HG03575 (cell line): Measurements from ENCODE around the gene DCAF8L1.
"Not testable (repeated sequence)": the region's sequence is repeated elsewhere in the genome, so short reads cannot be mapped to it uniquely, and the experiment has no call there.

Source experiments
- ATAC-seq: cut with Tn5 transposase; IDR thresholded peaks from one replicate; pipeline ENCODE4 v1.9.1; 2021; ENCODE audit not compliant: unreplicated experiment, insufficient number of reproducible peaks, low FRiP score; ENCODE audit errors: extremely low read depth

Gene DCAF8L1

DNA sequence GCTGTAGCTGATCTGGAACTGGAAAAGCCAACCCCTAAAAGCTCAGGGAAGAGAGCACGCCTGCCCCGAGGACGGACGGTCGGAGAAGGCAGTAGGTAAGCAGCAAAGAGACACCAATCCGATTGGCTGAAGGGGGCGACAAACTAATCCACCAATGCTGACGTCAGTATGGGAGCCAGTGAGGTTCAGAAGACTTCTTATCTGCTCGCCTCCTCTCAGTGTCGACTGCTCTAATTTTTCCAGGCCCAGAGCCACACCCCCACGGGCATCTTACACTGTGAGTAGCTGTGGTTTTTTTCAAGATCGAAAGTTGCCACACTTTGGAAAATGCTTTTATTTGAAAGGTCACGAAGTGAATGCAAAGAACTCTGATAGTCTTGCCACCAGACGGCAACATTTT, at the start of gene DCAF8L1:
Gene DCAF8L1 (minus strand): TSS at position 101 of the 400 bp plus-strand sequence. CDS start 115 bp downstream, outside the sequence.
- no peak for ATAC-seq

DNA sequence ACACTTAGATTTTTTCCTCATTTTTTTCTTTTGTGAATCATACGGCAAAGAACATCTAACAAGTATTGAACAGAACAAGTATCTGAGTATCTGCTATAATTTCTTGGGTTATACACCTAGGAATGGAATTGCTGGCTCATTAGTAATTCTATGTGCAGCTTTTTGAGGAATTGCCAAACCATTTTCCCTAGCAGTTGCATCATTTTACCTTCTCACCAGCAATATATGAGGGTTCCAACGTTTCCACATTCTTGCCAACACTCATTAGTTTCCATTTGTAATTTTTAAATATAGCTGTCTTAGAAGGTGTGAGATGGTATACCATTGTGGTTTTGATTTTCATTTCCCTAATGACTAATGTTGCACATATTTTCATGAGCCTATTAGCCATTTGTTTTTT, 41.1 kb upstream of the DCAF8L1 start:
- no peak for ATAC-seq

DNA sequence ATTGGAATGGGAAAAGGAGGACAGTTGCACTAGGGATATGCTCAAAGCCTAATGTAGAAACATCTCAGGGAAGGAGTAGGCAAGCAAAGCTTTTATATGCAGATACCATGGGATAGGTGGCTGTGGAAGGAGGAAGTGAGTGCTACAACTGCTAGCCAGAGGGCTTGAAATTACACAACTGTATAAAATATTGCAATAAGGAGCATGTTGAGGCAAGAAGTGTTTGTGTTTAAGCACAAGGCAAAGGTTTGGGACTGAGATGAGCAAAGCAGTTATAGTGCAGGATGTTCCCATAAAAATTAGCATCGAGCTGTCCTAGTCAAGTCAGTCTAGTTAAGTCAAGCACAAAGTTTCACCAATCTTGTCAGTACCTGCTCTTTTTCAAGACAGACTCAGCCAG, 35.6 kb upstream of the DCAF8L1 start:
- ATAC-seq: no peak

DNA sequence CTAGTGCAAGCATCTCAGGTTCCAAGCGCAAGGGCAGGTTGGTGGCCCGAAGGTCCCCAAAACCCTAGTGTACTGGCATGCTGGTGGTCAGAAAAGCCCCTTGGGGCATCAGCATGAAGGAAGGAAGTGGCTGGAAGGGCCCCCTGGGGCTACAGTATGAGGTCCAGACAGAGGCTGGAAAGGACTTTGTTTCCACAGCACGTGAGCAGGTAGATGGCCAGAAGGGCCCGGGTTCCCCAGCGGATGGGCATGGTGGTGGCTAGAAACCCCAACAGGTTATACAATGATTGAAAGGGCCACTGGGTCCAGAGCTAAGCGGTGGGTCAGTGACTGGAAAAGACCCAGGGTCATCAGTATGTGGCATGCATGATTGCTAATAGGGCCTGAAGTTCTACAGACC, 34.7 kb upstream of the DCAF8L1 start:
- no peak for ATAC-seq

DNA sequence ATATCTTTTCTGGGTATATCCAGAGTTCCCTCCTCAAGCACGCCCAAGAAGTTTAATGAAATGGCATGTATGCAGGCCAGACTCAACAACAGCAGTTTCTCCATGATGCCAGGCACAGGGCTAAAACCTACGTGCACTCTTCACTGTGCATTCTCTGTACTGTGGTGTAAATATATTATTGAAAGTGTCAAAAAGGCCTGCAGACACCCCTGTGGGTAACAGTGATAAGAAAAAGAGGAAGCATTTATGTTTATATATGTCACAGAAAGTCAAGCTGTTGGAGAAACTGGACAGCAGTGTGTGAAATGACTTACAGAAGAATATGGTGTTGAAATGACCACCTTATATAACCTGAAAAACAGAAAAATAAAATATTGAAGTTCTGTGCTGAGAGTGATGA, 29.6 kb upstream of the DCAF8L1 start:
- no peak for ATAC-seq

DNA sequence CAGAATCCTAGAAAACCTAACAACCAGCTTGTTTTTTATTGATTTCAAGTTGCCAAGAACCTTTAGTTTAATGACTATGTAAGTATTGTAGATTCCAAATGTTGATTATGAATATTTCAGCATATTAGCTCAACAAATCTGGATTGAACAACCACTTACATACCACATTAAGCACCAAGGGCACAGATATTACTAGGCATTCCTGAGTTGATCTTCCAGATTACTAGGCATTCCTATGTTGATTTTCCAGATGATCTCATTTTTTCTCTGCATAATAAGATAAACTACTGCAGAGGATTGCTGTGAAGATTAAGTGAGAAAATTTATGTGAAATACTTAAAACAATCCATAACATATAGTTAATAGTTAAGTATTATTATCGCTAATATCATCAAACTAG, 17.4 kb upstream of the DCAF8L1 start:
- ATAC-seq: no peak

DNA sequence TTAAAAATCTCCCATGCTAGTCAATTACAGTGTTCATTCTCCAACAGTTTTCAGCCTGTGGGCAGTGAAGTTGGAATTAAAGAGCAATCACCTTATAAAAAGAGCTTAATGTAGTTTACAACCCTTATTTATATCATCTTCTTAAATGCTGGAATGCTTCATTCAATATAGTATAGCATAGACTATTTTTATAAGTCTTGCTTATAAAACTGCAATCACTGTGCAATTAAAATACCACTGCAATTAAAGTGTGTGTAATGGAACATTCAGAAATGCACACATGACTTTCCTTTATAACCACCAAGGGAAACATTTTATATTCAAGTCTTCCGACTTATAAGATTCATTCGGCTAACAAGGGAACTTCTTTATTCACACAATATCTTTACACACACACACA, 16.4 kb upstream of the DCAF8L1 start:
- no peak for ATAC-seq

DNA sequence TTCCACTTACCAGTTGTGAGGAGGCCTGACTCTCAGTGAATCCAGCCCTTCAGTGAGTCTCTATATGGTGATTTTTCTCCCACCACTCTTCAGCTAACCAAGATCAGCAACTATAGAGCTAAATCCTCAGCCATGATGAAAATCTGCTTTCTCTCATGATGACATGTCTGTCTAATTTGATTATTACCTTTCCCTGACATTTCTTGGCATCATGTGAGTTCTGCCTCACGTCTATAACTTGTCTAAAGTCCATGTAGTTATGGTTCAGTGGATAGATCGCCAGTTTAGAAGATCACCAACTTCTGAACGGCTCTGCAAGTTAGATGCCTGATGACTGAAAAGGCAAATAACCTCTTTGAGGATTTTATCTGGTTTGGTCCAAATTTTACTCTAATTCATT, 14.9 kb upstream of the DCAF8L1 start:
- ATAC-seq: no peak

DNA sequence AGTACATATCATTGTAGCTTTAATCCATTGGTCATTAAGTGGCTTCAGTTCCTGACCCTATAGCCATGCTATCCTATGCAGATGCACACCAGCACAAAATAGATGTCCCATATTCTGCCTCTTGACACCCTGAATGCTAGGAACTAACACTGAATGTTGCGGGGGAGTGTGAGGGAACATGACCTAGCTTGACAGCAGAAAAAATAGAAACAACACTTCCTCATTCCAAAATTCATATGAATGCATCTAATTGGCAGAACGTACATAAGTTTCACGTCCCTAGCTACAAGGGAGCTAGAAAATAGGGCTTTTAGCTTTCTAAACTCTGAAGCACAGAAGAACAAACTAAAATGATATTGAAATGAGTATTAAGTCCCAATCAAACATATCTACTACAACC, 14.4 kb upstream of the DCAF8L1 start:
- no peak for ATAC-seq

DNA sequence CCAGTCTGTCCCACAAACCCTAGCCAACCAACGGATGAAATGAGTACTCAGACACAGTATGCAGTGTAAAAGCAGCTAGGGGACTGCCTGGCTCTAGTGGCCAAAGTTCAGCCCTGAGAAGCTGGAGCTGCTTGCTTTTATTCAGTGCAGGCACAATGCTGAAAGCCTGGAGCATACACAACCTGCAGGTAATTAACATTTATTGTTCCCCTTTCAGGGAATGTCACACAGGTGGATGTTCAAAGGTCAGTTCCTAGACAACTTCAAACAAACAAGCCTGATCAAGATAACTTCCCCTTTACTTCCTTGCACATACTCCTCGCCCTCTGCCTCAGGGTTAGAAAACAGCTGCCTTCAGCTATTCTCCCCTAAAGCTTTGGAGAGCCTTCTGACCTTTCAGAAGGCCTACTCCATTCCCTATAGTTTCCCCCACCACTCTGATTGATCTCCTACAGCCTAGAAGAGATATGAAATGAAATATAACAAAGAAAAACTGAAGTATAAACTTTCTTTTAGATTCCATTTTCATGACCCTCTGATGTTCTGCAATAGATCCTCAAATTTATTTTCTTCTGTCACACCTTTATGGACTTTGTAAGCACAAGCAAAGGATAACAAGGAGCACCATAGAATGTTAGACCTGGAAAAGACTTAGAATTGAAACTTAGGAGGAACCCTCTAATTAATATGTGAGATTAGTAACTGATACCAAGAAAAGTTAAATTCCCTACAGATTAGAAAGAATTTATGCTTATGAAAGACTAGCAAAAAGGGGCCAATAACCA, 6.8 kb upstream of the DCAF8L1 start:
- no peak for ATAC-seq

DNA sequence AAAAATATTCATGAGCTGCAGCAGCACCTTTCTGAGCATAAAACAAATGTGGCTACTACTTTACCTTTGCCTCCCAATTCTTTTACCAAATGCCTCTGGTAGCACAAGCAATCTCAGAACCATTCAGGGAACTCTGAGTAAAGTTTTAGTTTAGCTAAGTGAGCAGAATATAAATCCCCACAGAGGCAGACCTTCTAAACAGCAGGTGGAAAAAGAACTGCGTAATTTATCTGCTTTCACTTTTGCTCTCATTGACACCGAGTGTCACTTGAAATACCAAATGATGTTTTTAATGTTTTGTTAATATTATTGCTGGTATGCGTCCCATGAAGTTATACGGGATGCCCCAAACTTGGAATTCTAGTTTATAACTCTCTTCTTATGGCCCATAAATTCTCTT, 4.3 kb downstream of the DCAF8L1 start:
- not testable (repeated sequence) for ATAC-seq

DNA sequence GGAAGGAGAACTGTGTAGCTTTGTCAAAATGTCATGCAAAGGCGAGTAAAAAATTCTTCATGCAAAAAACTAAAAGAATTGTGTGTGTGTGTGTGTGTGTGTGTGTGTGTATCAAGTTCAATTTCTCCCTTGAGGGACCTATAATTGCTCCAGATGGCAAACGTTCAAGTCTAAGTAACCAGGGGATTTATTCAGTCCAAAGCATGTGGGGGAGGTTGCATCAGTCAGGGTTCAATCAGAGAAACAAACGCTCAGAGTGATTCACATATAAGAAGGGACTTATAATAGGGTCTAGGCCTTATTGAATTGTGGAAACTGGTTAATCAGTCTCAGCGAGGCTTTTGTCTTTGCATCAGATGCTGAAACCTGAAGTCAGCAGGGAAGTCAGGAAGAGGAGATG, 5.0 kb downstream of the DCAF8L1 start:
- no peak for ATAC-seq

DNA sequence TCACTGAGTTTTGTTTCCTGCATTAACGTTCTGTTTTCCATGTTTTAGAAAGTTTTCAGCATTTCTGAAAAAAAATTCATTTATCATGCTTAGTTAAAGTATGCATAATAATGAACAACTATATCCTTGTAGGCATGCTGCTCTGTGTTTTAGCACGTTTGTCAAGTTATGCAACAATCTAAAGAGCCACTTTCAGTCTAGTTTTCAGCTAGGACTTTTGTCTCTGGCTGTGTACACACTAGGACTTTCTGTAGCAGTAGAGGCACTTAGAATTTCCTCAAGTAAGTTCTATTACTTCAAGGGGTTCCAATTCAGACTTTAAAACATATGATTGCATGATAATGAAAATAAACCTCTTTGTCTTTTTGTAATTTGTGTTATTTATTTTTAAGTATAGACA, 12.4 kb downstream of the DCAF8L1 start:
- ATAC-seq: no peak

DNA sequence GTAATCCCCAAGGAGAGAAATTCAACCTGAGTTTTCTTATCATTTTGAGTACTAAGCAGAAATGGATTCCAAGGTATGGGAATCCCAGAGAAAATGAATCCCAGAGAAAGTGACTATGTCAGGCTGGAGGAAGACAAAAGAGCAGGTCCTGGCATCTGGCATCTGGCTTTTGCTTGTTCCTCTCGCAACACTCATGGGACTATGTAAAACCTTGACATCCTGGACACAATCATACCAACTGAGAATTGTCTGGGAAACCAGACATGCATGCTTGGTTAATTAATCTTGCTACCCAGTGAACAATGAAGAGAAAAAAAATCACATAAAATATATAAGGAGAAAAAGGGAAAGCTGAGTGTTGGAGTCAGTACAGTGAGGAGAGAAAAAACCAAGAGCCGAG, 12.9 kb downstream of the DCAF8L1 start:
- ATAC-seq: no peak

DNA sequence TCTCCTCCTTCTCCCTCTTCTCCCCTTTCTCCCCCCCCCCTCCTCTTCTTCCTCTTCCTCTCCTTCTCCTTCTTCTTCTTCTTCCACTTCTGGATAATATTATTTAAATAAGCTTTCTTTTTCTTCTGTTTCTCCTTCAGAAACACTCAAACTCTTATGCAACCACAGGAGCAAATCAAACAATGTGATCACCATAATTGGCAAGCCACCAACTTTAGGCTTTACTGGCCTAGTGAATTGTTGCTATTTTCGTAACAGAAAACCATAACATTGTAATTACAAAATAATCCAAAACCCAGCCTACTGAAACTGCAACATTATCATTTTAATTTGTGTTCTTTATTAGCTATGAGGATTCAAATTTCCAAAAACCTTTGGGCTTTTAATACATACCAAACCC, 14.3 kb downstream of the DCAF8L1 start:
- ATAC-seq: no peak

DNA sequence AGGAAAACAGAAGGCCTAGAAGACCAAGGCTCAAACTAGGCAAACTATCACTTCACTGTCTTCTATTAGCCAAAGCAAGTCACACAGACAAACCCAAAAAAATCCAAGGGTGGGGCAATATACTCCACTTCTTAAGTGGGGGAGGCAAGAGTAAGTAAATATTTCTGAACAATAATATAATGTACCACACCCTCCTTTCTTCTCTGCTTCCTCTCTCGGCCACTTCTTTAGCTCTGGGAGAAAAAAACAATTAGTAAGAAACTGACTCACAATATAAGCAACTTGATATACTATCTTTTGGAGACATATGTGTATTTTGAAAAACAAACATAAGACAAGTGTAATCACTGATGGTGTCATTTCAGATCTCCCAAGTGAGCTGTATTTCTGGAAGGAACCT, 14.8 kb downstream of the DCAF8L1 start:
- ATAC-seq: no peak

DNA sequence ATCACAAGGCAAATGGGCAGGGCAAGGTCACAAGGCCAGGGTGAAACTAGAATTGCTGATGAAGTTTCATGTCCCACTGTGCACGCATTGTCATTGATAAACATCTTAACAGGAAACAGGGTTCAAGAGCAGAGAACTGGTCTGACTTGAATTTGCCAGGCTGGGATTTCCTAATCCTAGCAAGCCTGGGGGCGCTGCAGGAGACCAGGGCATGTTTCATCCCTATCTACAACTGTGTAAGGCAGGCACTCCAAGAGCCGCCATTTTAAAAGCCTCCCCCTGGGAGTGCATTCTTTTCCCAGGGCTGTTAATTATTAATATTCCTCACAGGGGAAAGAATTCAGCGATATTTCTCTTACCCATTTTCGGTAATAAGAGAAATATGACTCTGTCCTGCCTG, 15.9 kb downstream of the DCAF8L1 start:
- not testable (repeated sequence) for ATAC-seq

DNA sequence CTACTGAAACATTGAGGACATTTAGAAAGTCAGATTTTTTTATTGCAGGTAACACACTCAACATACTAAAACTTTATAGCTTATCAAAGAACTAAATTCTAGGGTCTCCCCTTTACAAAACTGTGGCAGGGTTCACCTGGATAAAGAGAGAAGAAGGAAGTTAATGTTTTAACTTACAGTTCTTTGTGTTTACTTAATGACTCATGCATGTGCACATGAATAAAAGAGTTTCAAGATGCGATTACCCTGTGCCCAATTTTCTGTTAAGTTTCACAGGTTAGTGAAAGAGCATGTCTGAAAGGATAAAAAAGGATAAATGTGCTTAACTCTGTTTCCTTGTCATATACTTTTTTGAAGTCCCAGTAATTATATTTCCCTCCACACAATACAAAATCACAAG, 16.8 kb downstream of the DCAF8L1 start:
- ATAC-seq: no peak

DNA sequence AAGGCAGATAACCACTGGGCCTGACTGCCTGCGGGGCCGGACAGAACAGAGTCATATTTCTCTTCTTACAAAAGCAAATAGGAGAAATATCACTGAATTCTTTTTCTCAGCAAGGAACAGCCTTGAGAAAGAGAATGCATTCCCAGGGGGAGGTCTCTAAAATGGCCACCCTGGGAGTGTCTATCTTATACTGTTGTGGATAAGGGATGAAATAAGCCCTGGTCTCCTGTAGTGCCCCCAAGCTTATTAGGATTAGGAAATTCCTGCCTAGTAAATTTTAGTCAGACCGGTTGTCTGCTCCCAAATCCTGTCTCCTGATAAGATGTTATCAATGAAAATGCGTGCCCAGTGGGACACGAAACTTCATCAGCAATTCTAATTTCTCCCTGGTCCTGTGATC, 20.8 kb downstream of the DCAF8L1 start:
- not testable (repeated sequence) for ATAC-seq

DNA sequence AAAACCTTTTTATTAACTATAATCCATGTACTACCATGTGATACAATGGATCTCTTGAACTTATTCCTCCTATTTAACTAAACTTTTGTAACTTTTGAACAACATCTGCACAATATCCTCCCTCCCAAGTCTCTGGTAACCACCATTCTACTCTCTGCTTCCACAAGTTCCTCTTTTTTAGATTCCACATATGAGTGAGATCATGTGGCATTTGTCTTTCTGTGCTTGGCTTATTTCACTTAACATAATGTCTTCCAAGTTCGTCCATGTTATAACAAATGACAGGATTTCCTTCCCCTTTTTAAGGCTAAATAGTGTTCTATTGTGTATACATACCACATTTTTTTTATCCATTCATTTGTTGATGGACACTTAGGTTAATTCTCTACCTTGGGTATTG, 28.1 kb downstream of the DCAF8L1 start:
- ATAC-seq: no peak

DNA sequence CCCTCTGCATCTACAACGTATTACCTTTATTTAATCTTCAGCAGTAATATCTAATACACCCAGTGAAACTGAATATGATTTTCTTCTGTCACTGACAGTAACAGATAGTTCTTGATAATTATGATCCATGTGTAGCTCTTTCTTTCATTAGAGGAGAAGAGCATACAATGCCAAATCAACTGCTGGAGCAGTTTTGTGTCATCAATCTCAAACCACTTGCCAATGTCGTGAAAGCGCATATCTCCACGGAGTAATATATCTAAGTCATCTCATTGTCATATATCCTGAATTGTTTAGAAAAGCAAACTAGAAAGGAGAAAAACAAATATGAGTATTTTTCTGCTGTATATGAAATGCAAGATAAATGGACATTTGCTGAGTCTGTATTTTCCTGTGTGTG, 47.9 kb downstream of the DCAF8L1 start:
- no peak for ATAC-seq
